ENCODE data around the gene PPM1F.
"Not testable (repeated sequence)": the region's sequence is repeated elsewhere in the genome, so short reads cannot be mapped to it uniquely, and the experiment has no call there.

The PPM1F gene

GRCh38 chr22:21920341-21921183 lies 32.1 kb downstream of the PPM1F start:
- Mint-ChIP-seq H3K27ac (no peak overlapping the region), H3K4me1 (ENCODE audit: low read depth) (no peaks in the 10 kb centered on the region), H3K4me3 (no peak overlapping the region), H3K36me3 (ENCODE audit: low read depth) (no peaks in the 10 kb centered on the region), H3K9me3 (no peaks in the 10 kb centered on the region), H3K27me3 (ENCODE audit: low read depth) (no peaks in the 10 kb centered on the region)
- DNase-seq (ENCODE audit: low spot score), result no peak

- no peaks in the 10 kb centered on the region for H3K36me3 Mint-ChIP-seq (ENCODE audit: low read depth)
- no peaks in the 10 kb centered on the region for H3K4me1 Mint-ChIP-seq (ENCODE audit: low read depth)
- H3K27ac Mint-ChIP-seq, result no peak overlapping the region
- H3K9me3 Mint-ChIP-seq, result no peaks in the 10 kb centered on the region
- no peak for DNase-seq (ENCODE audit: low spot score)
- H3K27me3 Mint-ChIP-seq (ENCODE audit: low read depth), result no peaks in the 10 kb centered on the region
- no peak overlapping the region for H3K4me3 Mint-ChIP-seq
Observed at GRCh38 chr22:21919526-21920307, 32.9 kb downstream of the PPM1F start.

GRCh38 chr22:21918466-21919185 lies 34.0 kb downstream of the PPM1F start:
- no peaks in the 10 kb centered on the region for H3K9me3 Mint-ChIP-seq
- no peaks in the 10 kb centered on the region for H3K27me3 Mint-ChIP-seq (ENCODE audit: low read depth)
- no peaks in the 10 kb centered on the region for H3K36me3 Mint-ChIP-seq (ENCODE audit: low read depth)
- DNase-seq (ENCODE audit: low spot score), result no peak
- no peak overlapping the region for H3K27ac Mint-ChIP-seq
- no peaks in the 10 kb centered on the region for H3K4me1 Mint-ChIP-seq (ENCODE audit: low read depth)
- no peak overlapping the region for H3K4me3 Mint-ChIP-seq

- Mint-ChIP-seq H3K36me3 (ENCODE audit: low read depth) (no peaks in the 10 kb centered on the region), H3K9me3 (no peaks in the 10 kb centered on the region), H3K4me3 (no peak overlapping the region), H3K27me3 (ENCODE audit: low read depth) (no peaks in the 10 kb centered on the region), H3K4me1 (ENCODE audit: low read depth) (no peaks in the 10 kb centered on the region), H3K27ac (no peak overlapping the region)
- DNase-seq (ENCODE audit: low spot score), result no peak
Observed at GRCh38 chr22:21917959-21918261, 34.7 kb downstream of the PPM1F start.

GRCh38 chr22:21917181-21917958 lies 35.3 kb downstream of the PPM1F start:
- H3K4me1 Mint-ChIP-seq (ENCODE audit: low read depth), result no peaks in the 10 kb centered on the region
- DNase-seq (ENCODE audit: low spot score), result no peak
- H3K27ac Mint-ChIP-seq, result no peak overlapping the region
- H3K27me3 Mint-ChIP-seq (ENCODE audit: low read depth), result no peaks in the 10 kb centered on the region
- H3K9me3 Mint-ChIP-seq, result no peaks in the 10 kb centered on the region
- no peaks in the 10 kb centered on the region for H3K36me3 Mint-ChIP-seq (ENCODE audit: low read depth)
- H3K4me3 Mint-ChIP-seq, result no peak overlapping the region

- no peak overlapping the region for H3K4me3 Mint-ChIP-seq
- H3K27me3 Mint-ChIP-seq (ENCODE audit: low read depth), result no peaks in the 10 kb centered on the region
- no peaks in the 10 kb centered on the region for H3K36me3 Mint-ChIP-seq (ENCODE audit: low read depth)
- H3K4me1 Mint-ChIP-seq (ENCODE audit: low read depth), result no peaks in the 10 kb centered on the region
- DNase-seq (ENCODE audit: low spot score), result no peak
- no peak overlapping the region for H3K27ac Mint-ChIP-seq
- no peaks in the 10 kb centered on the region for H3K9me3 Mint-ChIP-seq
Observed at GRCh38 chr22:21916309-21916918, 36.2 kb downstream of the PPM1F start.

- no peak for DNase-seq (ENCODE audit: low spot score)
- Mint-ChIP-seq H3K9me3 (no peaks in the 10 kb centered on the region), H3K36me3 (ENCODE audit: low read depth) (no peaks in the 10 kb centered on the region), H3K27me3 (ENCODE audit: low read depth) (no peaks in the 10 kb centered on the region), H3K4me1 (ENCODE audit: low read depth) (no peaks in the 10 kb centered on the region), H3K4me3 (no peak overlapping the region), H3K27ac (no peak overlapping the region)
Observed at GRCh38 chr22:21915624-21916308, 36.9 kb downstream of the PPM1F start.

- H3K27ac Mint-ChIP-seq; H3K36me3 Mint-ChIP-seq (ENCODE audit: low read depth); H3K9me3 Mint-ChIP-seq: not testable (repeated sequence)
Observed at GRCh38 chr22:21914033-21914642, 38.5 kb downstream of the PPM1F start.

GRCh38 chr22:21910367-21910766 lies 42.3 kb downstream of the PPM1F start:
- not testable (repeated sequence) for H3K4me3 Mint-ChIP-seq; DNase-seq (ENCODE audit: low spot score); H3K9me3 Mint-ChIP-seq; H3K36me3 Mint-ChIP-seq (ENCODE audit: low read depth); H3K27ac Mint-ChIP-seq; H3K4me1 Mint-ChIP-seq (ENCODE audit: low read depth); H3K27me3 Mint-ChIP-seq (ENCODE audit: low read depth)

More at GRCh38 chr22:21914033-21914642, 38.5 kb downstream of the PPM1F start:
- not testable (repeated sequence) for DNase-seq (ENCODE audit: low spot score); H3K4me1 Mint-ChIP-seq (ENCODE audit: low read depth); H3K27me3 Mint-ChIP-seq (ENCODE audit: low read depth); H3K4me3 Mint-ChIP-seq

GRCh38 chr22:21909871-21910270 lies 42.8 kb downstream of the PPM1F start:
- H3K27ac Mint-ChIP-seq, result no peak overlapping the region
- DNase-seq (ENCODE audit: low spot score), result no peak

GRCh38 chr22:21907638-21908522 lies 44.8 kb downstream of the PPM1F start:
- Mint-ChIP-seq H3K4me3 (no peak overlapping the region), H3K36me3 (ENCODE audit: low read depth) (no peaks in the 10 kb centered on the region), H3K27me3 (ENCODE audit: low read depth) (no peaks in the 10 kb centered on the region), H3K9me3 (no peaks in the 10 kb centered on the region), H3K4me1 (ENCODE audit: low read depth) (peaks cover 4% of the 10 kb centered on the region), H3K27ac (no peak overlapping the region)
- DNase-seq (ENCODE audit: low spot score), result no peak

More at GRCh38 chr22:21909871-21910270, 42.8 kb downstream of the PPM1F start:
- Mint-ChIP-seq H3K27me3 (ENCODE audit: low read depth) (no peaks in the 10 kb centered on the region), H3K36me3 (ENCODE audit: low read depth) (no peaks in the 10 kb centered on the region), H3K4me1 (ENCODE audit: low read depth) (peaks cover 4% of the 10 kb centered on the region), H3K9me3 (no peaks in the 10 kb centered on the region), H3K4me3 (no peak overlapping the region)

- not testable (repeated sequence) for H3K27me3 Mint-ChIP-seq (ENCODE audit: low read depth); H3K36me3 Mint-ChIP-seq (ENCODE audit: low read depth); H3K27ac Mint-ChIP-seq; H3K4me3 Mint-ChIP-seq; H3K4me1 Mint-ChIP-seq (ENCODE audit: low read depth); H3K9me3 Mint-ChIP-seq; DNase-seq (ENCODE audit: low spot score)
Observed at GRCh38 chr22:21905234-21905633, 47.4 kb downstream of the PPM1F start.
